DMS 273 (cell line): ENCODE measurements around the gene PPP1R9B.

Experiments used
- DNase-seq: peaks from one replicate; lab custom pipeline; 2025; ENCODE audit not compliant: unreplicated experiment; lab: John Stamatoyannopoulos, UW

PPP1R9B gene

GRCh38 chr17:50109785-50110184 lies 40.7 kb downstream of the PPP1R9B start:
- DNase-seq = no peak

- no peak for DNase-seq
Observed at GRCh38 chr17:50109207-50109606, 41.3 kb downstream of the PPP1R9B start.

DNA sequence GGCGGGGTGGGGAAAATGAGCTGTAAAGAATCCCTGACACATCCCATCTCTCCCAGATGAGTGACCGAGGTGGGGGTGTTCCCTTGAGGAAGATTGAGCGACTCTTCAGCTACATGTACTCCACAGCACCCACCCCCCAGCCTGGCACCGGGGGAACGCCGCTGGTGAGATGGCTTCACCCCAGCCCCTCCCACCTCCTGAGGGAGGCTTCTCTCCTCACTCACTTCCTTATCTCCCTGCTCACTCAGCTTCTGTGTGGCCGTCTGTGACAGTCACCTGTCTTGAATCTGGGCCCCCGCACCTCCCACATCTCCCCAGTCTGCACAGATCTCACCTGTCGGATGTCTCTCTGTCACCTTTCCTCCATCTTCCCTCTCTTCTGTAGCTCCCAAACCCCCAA lies 41.9 kb downstream of the PPP1R9B start:
- no peak for DNase-seq

GRCh38 chr17:50107790-50108414 lies 42.6 kb downstream of the PPP1R9B start:
- DNase-seq = no peak

DNA sequence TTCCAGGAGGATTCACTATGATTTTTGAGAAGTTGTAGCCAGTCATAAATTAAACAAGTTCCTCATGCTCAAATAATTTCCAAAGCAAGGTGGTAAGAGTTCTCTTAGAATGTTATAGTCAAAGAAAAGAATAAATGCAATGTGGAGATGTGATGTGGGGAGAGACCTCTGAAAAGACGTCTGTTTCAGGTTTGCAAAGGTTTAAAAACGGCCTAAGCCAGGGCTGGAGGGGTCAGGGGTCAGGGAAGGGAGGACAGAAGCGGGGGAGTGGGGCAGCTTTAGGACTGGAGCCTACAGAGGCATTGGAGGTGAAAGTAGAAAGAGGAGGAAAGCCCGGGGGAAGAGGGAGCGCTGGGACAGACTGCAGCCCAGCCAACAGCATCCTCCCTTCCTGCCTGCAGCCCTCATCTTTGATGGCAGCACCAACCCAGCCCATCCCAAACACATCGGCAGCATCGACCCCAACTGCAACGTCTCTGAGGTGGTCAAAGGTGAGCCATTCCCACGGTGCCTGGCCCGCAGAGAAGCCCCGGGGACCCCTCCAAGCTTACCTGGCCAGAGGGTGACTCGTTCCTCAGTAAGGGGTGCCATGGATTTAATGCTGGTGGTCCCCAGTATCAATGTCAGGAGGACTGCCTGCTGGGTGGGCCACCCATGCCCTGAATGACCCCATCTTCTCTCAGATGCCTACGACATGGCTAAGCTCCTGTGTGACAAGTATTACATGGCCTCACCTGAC lies 43.9 kb downstream of the PPP1R9B start:
- DNase-seq = no peak

DNA sequence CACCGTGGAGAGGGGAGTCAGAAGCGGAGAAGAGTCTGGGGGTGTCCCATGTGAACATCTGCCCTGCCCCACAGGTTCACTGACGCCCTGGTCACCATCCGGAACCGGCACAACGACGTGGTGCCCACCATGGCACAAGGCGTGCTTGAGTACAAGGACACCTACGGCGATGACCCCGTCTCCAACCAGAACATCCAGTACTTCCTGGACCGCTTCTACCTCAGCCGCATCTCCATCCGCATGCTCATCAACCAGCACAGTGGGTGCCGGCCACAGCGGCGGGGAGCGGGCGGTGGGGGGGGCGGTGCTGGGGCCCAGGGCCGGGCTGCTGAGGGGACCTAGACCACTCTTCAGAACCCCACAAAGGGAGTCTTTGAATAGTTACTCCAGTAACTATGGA lies 44.7 kb downstream of the PPP1R9B start:
- no peak for DNase-seq

DNA sequence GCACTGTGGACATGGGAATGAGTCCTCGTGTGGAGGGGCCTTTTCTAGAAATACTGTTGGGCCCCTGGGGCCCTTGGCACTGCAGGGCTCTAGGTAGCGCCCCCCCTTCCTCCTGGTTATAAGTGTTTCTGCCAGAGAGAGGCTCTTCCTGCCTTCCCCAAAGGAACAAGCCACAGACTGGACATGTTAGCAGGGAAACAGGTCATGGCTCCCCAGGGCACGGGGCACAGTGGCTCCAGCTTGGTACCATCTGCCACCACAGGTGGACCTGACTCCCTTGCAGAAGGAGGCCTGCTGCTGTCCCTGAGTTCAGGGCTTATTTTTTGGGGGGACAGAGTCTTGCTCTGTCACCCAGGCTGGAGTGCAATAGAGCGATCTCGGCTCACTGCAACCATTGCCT lies 46.5 kb downstream of the PPP1R9B start:
- no peak for DNase-seq

DNA sequence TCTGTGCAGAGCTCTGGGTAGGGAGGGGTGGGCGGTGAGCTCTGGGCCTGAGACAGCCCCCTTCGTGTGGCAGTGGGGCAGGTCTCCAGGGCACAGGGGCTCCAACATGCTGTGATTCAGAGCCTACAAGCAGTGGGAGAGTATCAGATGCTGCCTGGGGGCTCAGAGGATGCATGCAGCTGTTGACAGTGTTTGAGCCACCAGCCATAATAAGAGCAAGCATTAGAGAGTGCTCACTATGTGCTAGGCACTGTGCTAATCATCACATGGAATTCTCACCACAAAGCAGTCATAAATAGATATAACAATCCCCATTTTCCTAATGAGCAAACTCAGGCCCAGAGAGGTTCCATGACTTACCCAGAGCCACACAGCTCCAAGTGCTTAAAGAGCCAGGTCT lies 47.2 kb downstream of the PPP1R9B start:
- no peak for DNase-seq

GRCh38 chr17:50102164-50102991 lies 48.1 kb downstream of the PPP1R9B start:
- DNase-seq = no peak

DNA sequence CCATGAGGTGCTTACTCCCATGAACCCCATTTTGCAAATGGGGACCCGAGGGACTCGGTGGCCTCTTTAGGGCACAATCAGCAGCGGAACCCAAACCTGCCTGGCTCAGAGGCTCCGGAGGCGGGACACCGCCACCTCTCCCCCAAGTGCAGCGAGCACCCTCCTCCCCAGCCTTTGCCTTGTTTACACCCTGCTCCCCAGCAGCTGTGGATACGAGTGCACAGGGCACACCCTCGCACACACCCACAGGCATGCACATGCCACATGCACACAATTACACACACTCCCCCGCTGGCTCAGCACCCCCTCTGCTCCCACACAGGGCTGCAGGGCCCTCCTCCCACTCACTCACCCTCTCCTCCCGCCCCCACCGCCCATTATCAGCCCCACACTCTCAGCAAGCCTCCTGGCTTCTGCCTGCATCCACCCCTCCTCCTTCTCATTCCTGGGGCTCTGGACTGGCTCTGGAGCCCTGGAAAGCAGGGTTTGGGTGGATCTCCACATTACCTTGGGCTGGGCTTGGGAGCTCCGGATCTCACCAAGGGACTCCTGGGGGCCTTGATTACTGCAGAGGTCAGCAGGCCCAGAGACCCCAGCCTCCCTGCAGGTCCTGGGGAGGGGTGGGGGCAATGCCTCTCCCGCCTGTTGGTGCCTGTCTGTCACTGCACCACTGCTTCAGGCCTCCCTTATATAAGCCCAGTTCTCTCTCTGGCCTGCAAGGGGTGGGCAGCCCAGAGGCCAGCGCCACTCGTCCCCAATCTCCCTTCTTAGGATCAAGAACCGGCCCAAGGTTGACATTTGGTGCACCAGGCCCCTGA lies 48.9 kb downstream of the PPP1R9B start:
- peak; percentile 60 for DNase-seq

DNA sequence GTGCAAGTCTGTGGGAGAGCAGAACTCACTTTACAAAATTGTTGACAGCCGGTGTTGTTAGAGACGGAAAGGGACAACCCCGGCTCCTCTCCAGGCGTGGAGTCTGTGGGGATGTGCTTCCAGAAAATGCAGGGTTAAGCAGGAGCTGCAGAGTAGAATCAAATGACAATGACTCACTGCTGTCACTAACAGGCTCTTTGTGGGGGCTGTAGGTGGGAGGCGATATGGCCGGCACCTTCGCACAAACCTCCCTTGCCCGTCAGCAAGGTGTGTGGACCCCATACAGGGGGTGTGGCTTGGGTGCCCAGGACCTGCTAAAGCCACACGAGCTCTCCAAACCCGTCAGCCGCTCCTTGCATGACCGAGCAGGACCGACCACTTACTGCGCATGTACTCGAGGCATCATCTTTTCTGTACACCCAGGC lies 49.5 kb downstream of the PPP1R9B start:
- DNase-seq = peak; percentile 60

DNA sequence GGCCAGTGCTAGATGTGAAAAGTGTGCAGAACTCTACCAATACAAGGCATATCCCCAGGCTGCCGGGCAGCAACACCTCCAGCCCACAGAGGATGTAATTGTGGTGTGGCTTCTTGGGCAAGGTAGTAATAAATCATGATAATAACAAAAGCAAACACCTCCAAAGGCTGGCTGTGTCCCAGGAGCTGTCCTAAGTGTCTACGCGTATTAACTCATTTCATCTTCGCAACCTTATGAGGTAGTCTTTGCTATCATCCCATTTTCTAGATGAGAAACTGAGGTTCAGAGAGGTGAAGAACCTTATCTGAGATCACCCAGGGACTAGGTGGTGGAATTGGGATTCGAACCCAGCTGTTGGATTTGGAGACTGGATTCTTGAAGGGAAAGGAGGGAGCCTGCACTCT lies 50.0 kb downstream of the PPP1R9B start:
- DNase-seq = no peak

GRCh38 chr17:50099003-50099402 lies 51.5 kb downstream of the PPP1R9B start:
- peak; percentile 38 for DNase-seq

- DNase-seq = no peak
Observed at GRCh38 chr17:50098583-50098982, 51.9 kb downstream of the PPP1R9B start.

- DNase-seq = no peak
Observed at GRCh38 chr17:50097926-50098325, 52.6 kb downstream of the PPP1R9B start.

GRCh38 chr17:50097455-50097854 lies 53.0 kb downstream of the PPP1R9B start:
- DNase-seq = no peak

- no peak for DNase-seq
Observed at GRCh38 chr17:50096758-50097157, 53.7 kb downstream of the PPP1R9B start.

GRCh38 chr17:50096092-50096491 lies 54.4 kb downstream of the PPP1R9B start:
- DNase-seq = no peak

GRCh38 chr17:50095626-50096037 lies 54.8 kb downstream of the PPP1R9B start:
- DNase-seq = no peak

DNA sequence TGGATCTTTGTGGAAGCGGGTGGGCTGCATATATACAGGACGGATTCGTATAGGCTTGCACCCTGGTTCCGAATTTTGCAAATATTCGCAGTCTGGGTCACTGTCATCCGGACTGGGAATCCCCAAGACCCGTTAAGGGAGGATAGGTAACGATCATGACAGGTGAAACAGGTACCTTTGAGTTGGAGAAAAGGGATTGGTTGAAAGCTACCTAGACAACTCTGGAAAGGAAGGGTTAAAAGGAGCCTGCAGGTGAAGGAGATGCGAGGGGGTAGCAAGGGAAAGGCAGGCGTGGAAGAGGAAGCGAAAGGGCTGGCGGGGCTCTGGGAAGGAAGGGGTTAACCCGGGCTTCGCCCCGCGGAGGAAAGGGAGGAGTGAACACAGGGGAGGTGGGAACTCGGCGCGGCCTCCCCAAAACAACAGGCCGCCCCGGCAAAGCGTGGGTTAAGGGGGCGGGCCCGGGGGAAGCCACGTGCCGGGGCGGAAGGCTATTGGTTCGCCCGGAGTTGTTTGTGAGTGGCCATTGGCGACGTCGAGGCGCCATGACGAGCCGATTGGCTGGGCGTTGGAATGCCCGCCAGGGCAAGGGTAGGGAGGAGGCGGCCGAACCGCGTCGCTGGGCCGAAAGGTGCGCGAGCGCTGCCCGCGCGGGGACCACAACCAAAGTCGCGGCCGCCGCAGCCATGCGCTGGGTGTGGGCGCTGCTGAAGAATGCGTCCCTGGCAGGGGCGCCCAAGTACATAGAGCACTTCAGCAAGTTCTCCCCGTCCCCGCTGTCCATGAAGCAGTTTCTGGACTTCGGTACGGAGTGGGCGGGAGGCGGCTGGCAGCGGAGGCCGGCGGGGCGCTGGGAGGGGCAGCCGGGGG lies 55.5 kb downstream of the PPP1R9B start, which contains the start of gene PDK2:
TSS of gene PDK2 (plus strand) at position 599 of the 867 bp plus-strand sequence. CDS start at position 684, 85 bp downstream.
- peak; percentile 98 for DNase-seq
